Neural cell (in vitro differentiated cells): ENCODE results near the gene ZNF714. TPM values are rescaled to one million over a fixed set of nuclear protein-coding genes. Genes with fewer than 3 reads are reported as not detected.

Experiments
- H2AFZ ChIP-seq: fragments of 200-600, 300-800 bp; sonication (generic), shearing (Covaris generic); 2 replicates; pipeline ENCODE4 v1.6.0; 2014; ENCODE audit warnings: low read depth, mild to moderate bottlenecking, antibody characterized with exemption, low read length, moderate library complexity
- H3F3A ChIP-seq: fragments of 200-600 bp; shearing (Covaris generic); 2 replicates; pipeline ENCODE4 v1.6.1; 2016; ENCODE audit warnings: mild to moderate bottlenecking, moderate library complexity, mixed read lengths, antibody characterized with exemption, low read length; ENCODE audit not compliant: insufficient read depth, poor library complexity, severe bottlenecking
- H3K27ac ChIP-seq: fragments of 200-600, 300-800 bp; sonication (generic), shearing (Covaris generic); 2 replicates; pipeline ENCODE4 v1.5.1; 2014; ENCODE audit warnings: mild to moderate bottlenecking, low read length, moderate library complexity
- H3K27me3 ChIP-seq: fragments of 300-800, 200-600 bp; sonication (generic), shearing (Covaris generic); 2 replicates; pipeline ENCODE4 v1.6.0; 2014; ENCODE audit warnings: mild to moderate bottlenecking, low read depth, low read length, moderate library complexity; ENCODE audit not compliant: insufficient read depth
- H3K36me3 ChIP-seq: fragments of 300-800, 200-600 bp; sonication (generic), shearing (Covaris generic); 2 replicates; pipeline ENCODE4 v1.5.1; 2014; ENCODE audit warnings: mild to moderate bottlenecking, antibody characterized with exemption, low read length, moderate library complexity; ENCODE audit not compliant: insufficient read depth
- H3K4me2 ChIP-seq: fragments of 300-800, 200-600 bp; sonication (generic), shearing (Covaris generic); 2 replicates; pipeline ENCODE4 v1.6.0; 2014; ENCODE audit warnings: mild to moderate bottlenecking, low read length
- H3K4me3 ChIP-seq: fragments of 300-800, 200-600 bp; sonication (generic), shearing (Covaris generic); 2 replicates; pipeline ENCODE4 v1.5.1; 2014; ENCODE audit warnings: mild to moderate bottlenecking, low read length, moderate library complexity
- H3K79me2 ChIP-seq: fragments of 200-600 bp; shearing (Covaris generic); replicated peaks from 2 replicates; pipeline ENCODE4 v1.6.0; 2014; ENCODE audit warnings: mild to moderate bottlenecking, low read length, moderate library complexity; ENCODE audit not compliant: insufficient read depth
- H3K9ac ChIP-seq: fragments of 300-800, 200-600 bp; sonication (generic), shearing (Covaris generic); 2 replicates; pipeline ENCODE4 v1.6.1; 2016; ENCODE audit warnings: mild to moderate bottlenecking, low read length, mixed read lengths
- H3K9me2 ChIP-seq: fragments of 200-600 bp; shearing (Covaris generic); 2 replicates; pipeline ENCODE4 v1.6.1; 2016; ENCODE audit warnings: mild to moderate bottlenecking, low read length, mixed read lengths; ENCODE audit not compliant: insufficient read depth
- H3K9me3 ChIP-seq: fragments of 200-600, 300-800 bp; sonication (generic), shearing (Covaris generic); 2 replicates; pipeline ENCODE4 v1.6.1; 2016; ENCODE audit warnings: mild to moderate bottlenecking, mixed run types, low read length, moderate library complexity, mixed read lengths
- H4K20me1 ChIP-seq: fragments of 200-600 bp; shearing (Covaris generic); 2 replicates; pipeline ENCODE4 v1.6.1; 2016; ENCODE audit warnings: mild to moderate bottlenecking, mixed run types; ENCODE audit not compliant: insufficient read depth
- CTCF ChIP-seq: fragments of 450-650 bp; IDR thresholded peaks from 2 replicates; pipeline ENCODE4 v1.5.1; 2014; ENCODE audit warnings: antibody characterized with exemption, mild to moderate bottlenecking, moderate library complexity; ENCODE audit not compliant: poor library complexity, severe bottlenecking
- EP300 ChIP-seq: fragments of 450-650 bp; conservative IDR thresholded peaks from 2 replicates; pipeline ENCODE4 v1.6.1; 2014; ENCODE audit warnings: antibody characterized with exemption, mild to moderate bottlenecking, moderate library complexity; ENCODE audit not compliant: poor library complexity, severe bottlenecking
- EZH2 ChIP-seq: fragments of 200-600, 300-800 bp; shearing (Covaris generic), sonication (generic); IDR thresholded peaks from 2 replicates; pipeline ENCODE4 v1.6.1; 2014; ENCODE audit warnings: antibody characterized with exemption, low read length, borderline replicate concordance, mild to moderate bottlenecking; ENCODE audit not compliant: insufficient read depth, poor library complexity, severe bottlenecking
- MXI1 ChIP-seq: fragments of 450-650 bp; conservative IDR thresholded peaks from 2 replicates; pipeline ENCODE4 v1.6.1; 2014; ENCODE audit warnings: antibody characterized with exemption, mild to moderate bottlenecking; ENCODE audit not compliant: poor library complexity, severe bottlenecking
- POLR2AphosphoS5 ChIP-seq: IDR thresholded peaks from 2 replicates; pipeline ENCODE4 v1.6.1; 2012
- RAD21 ChIP-seq: fragments of 450-650 bp; conservative IDR thresholded peaks from 2 replicates; pipeline ENCODE4 v1.6.1; 2014; ENCODE audit warnings: antibody characterized with exemption, mild to moderate bottlenecking, moderate library complexity
- REST ChIP-seq: IDR thresholded peaks from 2 replicates; pipeline ENCODE4 v1.6.1; 2012; ENCODE audit warnings: borderline replicate concordance
- SMC3 ChIP-seq: fragments of 450-650 bp; conservative IDR thresholded peaks from 2 replicates; pipeline ENCODE4 v1.6.1; 2014; ENCODE audit warnings: antibody characterized with exemption, mild to moderate bottlenecking, moderate library complexity; ENCODE audit not compliant: poor library complexity
- TAF1 ChIP-seq: IDR thresholded peaks from 2 replicates; pipeline ENCODE4 v1.6.1; 2012; ENCODE audit warnings: low read depth
- polyA plus RNA-seq: library from polyadenylated mRNA; depleted of rRNA; stranded (reverse); fragments of >200 nt; gene quantifications from 2 replicates; pipeline ENCODE4 v1.2.3, GENCODE V29; 2014

The ZNF714 gene
- polyA plus RNA-seq, 1 donor from 2014 or later, result 68.8 TPM

GRCh38 chr19:21143428-21143827 lies 61.4 kb downstream of the ZNF714 start:
- H2AFZ ChIP-seq, result no peak overlapping the region
- H3K27me3 ChIP-seq, result no peaks in the 10 kb centered on the region
- H3K4me2 ChIP-seq, result no peak overlapping the region
- H4K20me1 ChIP-seq, result no peaks in the 10 kb centered on the region
- H3K79me2 ChIP-seq, result peaks cover 36% of the 10 kb centered on the region
- TF ChIP-seq MXI1 (no peak), POLR2AphosphoS5 (no peak), TAF1 (no peak), SMC3 (no peak), EZH2 (no peak), EP300 (no peak), REST (no peak), RAD21 (no peak), CTCF (no peak)
- peaks cover 2% of the 10 kb centered on the region for H3K9me3 ChIP-seq
- no peaks in the 10 kb centered on the region for H3K36me3 ChIP-seq
- H3F3A ChIP-seq, result no peaks in the 10 kb centered on the region
- no peak overlapping the region for H3K27ac ChIP-seq
- peak overlapping the region; percentile 87 for H3K4me3 ChIP-seq
- no peaks in the 10 kb centered on the region for H3K9me2 ChIP-seq
- peak overlapping the region; percentile 91 for H3K9ac ChIP-seq

- H3K4me3 ChIP-seq, result peak overlapping the region; percentile 87
- no peaks in the 10 kb centered on the region for H3K9me2 ChIP-seq
- H3K9me3 ChIP-seq, result peaks cover 2% of the 10 kb centered on the region
- H4K20me1 ChIP-seq, result no peaks in the 10 kb centered on the region
- TF ChIP-seq TAF1 (no peak), SMC3 (no peak), REST (no peak), RAD21 (no peak), POLR2AphosphoS5 (no peak), EP300 (no peak), CTCF (no peak), EZH2 (no peak), MXI1 (no peak)
- H3K36me3 ChIP-seq, result peaks cover under 1% of the 10 kb centered on the region
- H3K4me2 ChIP-seq, result no peak overlapping the region
- no peak overlapping the region for H3K27ac ChIP-seq
- H3K27me3 ChIP-seq, result no peaks in the 10 kb centered on the region
- H3K9ac ChIP-seq, result no peak overlapping the region
- H3K79me2 ChIP-seq, result peaks cover 36% of the 10 kb centered on the region
- H3F3A ChIP-seq, result no peaks in the 10 kb centered on the region
- no peak overlapping the region for H2AFZ ChIP-seq
These were observed 61.9 kb downstream of the ZNF714 start for GRCh38 chr19:21143854-21144253.
